Measurements from ENCODE around the gene CELSR2. TPM values are rescaled to one million over a fixed set of nuclear protein-coding genes. Genes with fewer than 3 reads are reported as not detected.
"Not testable (repeated sequence)": the region's sequence is repeated elsewhere in the genome, so short reads cannot be mapped to it uniquely, and the experiment has no call there.

Gene CELSR2
- total RNA-seq, 1 donor from 2014 or later = 3.9 TPM

DNA sequence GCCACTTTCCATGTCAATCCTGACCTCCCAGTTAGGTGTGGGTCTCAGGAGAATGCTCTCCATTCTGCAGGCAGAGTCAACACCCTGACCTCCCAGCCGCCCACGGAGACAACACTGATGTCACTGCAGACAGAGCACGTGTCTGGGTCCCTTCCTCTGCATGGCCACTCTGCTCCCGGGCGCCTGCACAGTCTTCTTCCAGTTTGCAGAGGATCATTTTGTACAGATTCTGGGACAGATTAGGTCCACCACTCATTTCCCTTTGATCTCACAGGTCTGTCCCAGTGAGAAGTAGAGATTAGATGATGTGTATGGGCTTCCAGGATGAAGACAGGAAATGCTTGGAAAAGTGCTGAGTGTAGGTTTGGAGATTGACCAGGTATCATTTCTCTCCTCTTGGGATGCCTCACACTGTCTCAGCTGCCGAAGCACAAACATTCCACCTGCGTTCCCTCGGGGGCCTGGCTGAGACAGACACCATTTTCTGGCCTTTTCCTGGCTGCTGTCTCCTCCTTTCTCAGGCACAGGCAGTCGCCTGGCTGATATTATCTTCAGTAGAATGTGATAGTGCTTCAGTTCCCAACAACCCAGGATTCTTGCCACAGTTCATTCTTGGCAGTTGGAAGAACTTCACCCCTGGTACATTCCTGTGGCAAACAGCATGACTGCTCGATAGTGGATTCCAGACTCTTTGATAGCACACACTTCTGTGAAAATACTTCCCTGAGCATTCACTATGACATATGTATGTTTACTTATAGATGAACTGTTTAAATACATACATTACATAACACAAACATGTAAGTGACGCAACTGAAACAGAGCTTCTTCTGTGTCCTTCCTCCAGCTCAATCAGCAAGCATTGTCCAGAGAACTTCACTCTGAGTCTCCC, 49.6 kb downstream of the CELSR2 start:
- peak; percentile 62 for ATAC-seq
- DNase-seq (ENCODE audit: low spot score) = no peak

DNA sequence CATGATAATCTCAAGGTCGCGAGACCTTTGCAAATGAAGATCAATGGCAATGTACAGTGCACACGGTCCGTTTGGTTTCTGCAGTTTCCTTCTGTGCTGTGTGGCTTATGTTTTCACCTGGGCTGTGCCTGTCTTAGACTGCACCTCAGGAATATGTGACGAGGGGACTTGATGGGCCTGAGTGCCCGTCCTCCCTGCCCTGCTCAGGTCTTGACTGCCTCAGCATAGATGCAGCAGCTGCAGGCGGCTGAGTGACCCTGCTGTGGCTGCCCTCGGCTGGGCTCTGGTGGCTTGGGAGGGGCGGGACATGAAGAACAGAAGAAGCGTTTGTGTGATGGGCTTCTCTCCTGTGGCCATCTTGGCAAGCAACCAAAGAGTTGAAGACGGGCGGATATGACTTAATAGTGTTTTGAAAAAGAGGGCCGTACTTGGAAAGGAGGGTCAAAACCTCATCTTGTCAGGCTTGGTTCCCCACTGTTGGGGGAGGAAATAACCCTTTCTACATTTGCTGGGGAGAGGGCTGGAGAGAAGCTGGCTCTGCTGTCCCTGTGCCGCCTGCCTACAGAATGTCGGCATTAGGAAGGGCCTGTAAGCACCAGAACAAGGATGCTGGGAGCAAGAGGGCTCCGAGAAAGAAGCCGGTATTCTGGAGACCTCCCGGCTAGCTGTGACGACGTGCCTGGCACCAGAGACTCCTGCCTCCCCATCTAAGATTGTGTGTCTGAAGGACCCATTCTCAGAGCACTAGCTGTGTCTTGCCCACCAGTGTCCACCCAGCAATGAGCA, 50.4 kb downstream of the CELSR2 start:
- no peak for ATAC-seq
- DNase-seq (ENCODE audit: low spot score) = no peak

GRCh38 chr1:109300650-109301151, 51.4 kb downstream of the CELSR2 start:
- no peak for ATAC-seq

DNA sequence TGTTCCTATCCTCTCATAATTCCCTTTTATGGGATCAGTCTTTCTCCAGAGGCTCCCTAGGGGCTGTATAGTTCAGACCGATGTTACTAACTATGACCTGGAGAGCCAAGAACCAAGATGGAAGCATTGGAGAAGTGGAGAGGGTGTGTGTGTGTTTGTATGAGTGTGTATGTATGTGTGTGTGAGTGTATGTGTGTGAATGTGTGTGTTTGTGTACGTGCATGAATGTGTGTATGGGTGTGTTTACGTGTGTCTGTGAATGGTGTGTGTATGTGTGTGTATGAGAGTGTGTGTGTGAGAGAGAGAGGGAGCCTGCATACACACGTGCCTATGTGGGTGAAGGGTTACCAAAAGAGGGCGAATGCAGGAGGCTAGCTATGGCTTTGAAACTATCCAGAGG, 52.5 kb downstream of the CELSR2 start:
- DNase-seq (ENCODE audit: low spot score) = no peak
- no peak for ATAC-seq

More at GRCh38 chr1:109300650-109301151, 51.4 kb downstream of the CELSR2 start:
- no peak for DNase-seq (ENCODE audit: low spot score)

- peak; percentile 30 for ATAC-seq
These were observed 55.0 kb downstream of the CELSR2 start for GRCh38 chr1:109304226-109304920.

GRCh38 chr1:109305991-109306390, 56.7 kb downstream of the CELSR2 start:
- not testable (repeated sequence) for ATAC-seq; DNase-seq (ENCODE audit: low spot score)

More at GRCh38 chr1:109304226-109304920, 55.0 kb downstream of the CELSR2 start:
- no peak for DNase-seq (ENCODE audit: low spot score)

GRCh38 chr1:109306832-109307273, 57.5 kb downstream of the CELSR2 start, which contains the start of gene MYBPHL:
TSS of gene MYBPHL (minus strand) at chr1:109307011. CDS start at chr1:109306991, 20 bp downstream.
- ATAC-seq (no peak), DNase-seq (ENCODE audit: low spot score) (no peak)

GRCh38 chr1:109307274-109308021, 58.1 kb downstream of the CELSR2 start:
- DNase-seq (ENCODE audit: low spot score) (no peak), ATAC-seq (no peak)

DNA sequence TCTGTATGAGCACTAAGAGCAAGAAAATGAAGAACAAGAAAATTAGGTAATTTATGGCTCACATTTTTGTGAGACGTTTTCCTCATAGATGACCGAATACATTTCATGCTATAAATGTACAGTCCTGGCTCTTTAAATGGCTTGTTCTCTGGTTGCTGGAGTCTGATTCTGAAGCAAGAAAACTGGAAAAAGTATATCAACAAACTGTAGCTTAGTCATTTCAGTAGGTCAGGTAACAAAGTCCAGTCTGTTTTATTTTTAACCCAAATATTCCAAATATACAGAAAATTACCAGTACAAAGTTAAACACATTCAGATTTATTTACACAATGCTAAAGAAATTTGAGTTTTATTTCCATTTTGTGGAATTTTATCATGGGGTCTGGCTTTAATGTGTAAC, 60.0 kb downstream of the CELSR2 start:
- ATAC-seq (peak; percentile 58), DNase-seq (ENCODE audit: low spot score) (no peak)

DNA sequence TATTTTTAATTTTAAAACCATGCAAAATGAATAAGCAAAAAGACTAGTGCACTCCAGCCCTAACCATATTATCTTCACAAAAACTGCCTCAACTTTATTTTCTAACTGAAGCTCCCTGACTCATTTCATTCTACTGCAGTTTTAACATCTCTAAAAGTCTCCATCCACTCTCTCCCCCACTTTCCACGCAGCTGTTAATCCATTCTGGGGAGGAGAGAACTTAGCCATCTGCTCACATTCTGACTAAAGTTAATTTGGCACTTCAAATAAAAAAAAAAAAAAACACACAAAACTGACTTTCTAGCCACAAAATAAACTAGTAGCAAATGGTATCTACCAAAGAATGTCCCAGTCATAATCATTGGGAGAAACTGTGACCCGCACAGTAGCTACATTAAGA, 62.9 kb downstream of the CELSR2 start:
- no peak for DNase-seq (ENCODE audit: low spot score)
- no peak for ATAC-seq

DNA sequence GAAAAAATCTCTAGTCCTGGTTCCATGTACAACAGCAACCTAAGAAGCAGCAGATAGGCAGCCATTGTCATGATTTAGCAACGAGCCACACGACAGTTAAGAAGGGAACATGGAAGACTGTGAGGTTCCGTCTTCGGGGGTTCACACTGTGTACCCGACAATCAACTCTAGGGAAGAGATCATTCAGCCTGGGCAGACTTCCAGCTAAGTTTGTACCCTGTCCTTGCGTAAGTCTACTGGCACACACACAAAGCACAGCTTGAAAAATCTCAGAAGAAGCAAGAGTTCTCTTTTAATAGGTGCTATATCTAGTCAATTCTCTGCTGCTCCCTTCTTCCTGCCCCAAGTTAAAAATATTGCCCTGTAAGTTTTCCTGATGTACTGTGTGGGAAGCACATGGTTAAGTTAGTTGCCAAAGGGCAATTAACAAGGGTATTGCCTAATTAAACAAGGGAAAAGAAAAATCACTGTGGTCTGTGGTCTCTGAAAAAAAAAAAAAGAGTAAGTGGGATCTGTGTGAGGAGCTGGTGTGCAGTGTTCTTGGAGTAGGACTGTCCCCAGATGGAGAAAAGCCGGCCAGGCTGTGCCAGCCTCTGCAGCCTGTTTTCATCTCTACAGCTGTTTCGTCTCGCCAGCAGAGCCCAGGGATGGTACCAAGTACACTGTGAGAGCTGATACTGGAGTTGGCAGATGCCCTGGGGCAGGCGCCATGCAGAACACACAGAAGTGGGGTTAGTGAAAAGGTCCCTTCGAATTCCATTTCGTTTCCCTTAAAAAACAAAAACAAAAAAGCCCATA, 63.8 kb downstream of the CELSR2 start:
- peak; percentile 60 for DNase-seq (ENCODE audit: low spot score)
- peak; percentile 87 for ATAC-seq

- ATAC-seq (no peak), DNase-seq (ENCODE audit: low spot score) (no peak)
These were observed 65.5 kb downstream of the CELSR2 start for GRCh38 chr1:109314795-109315194.

GRCh38 chr1:109315288-109315687, 65.9 kb downstream of the CELSR2 start:
- no peak for ATAC-seq

GRCh38 chr1:109316506-109316905, 67.2 kb downstream of the CELSR2 start:
- DNase-seq (ENCODE audit: low spot score) (no peak), ATAC-seq (no peak)

More at GRCh38 chr1:109315288-109315687, 65.9 kb downstream of the CELSR2 start:
- peak; percentile 22 for DNase-seq (ENCODE audit: low spot score)

GRCh38 chr1:109319114-109319513, 69.8 kb downstream of the CELSR2 start:
- ATAC-seq (no peak), DNase-seq (ENCODE audit: low spot score) (peak; percentile 12)

GRCh38 chr1:109322974-109323373, 73.6 kb downstream of the CELSR2 start:
- ATAC-seq (no peak), DNase-seq (ENCODE audit: low spot score) (peak; percentile 5)

All from left lobe of liver (tissue), 2 donors.